ENCODE measurements around the gene KAZALD1.

DNA sequence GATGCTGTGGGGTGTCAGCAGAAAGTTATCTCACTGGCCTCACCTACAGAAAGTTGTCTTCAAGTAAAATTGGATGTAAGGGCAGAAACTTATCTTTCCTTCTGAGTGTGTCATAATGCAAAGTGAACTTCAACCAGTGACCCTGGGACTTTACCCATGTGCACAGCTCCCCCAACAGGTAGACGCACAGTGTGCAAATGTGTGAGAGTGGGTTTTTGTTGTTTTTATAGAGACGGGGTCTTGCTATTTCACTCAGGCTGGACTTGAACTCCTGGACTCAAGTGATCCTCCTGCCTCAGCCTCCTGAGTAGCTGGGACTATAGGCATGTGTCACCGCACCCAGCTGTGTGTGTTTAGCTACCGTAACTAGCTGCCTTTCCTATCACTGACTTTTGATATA, 6.4 kb upstream of the KAZALD1 start:
- TF ChIP-seq RFX5 (IDR thresholded peaks at IDR 0.05) = no peak
- no peak for TF ChIP-seq EHMT2 (IDR thresholded peaks at IDR 0.05; ENCODE audit: low read depth)
- TF ChIP-seq CTCF (IDR thresholded peaks at IDR 0.05) = no peak; the same call in 2 of the 3 replicates
- TF ChIP-seq, protein P1, sequence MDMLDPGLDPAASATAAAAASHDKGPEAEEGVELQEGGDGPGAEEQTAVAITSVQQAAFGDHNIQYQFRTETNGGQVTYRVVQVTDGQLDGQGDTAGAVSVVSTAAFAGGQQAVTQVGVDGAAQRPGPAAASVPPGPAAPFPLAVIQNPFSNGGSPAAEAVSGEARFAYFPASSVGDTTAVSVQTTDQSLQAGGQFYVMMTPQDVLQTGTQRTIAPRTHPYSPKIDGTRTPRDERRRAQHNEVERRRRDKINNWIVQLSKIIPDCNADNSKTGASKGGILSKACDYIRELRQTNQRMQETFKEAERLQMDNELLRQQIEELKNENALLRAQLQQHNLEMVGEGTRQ (IDR thresholded peaks at IDR 0.05) = no peak
- no peak for TF ChIP-seq ZFP36 (IDR thresholded peaks at IDR 0.05; ENCODE audit: borderline replicate concordance, partially characterized antibody)
- TF ChIP-seq FOSL2 (IDR thresholded peaks at IDR 0.05) = no peak
- no peak for TF ChIP-seq FOSL2 (CRISPR knock-in tag; IDR thresholded peaks at IDR 0.05)
- no peak for TF ChIP-seq EP300 (IDR thresholded peaks at IDR 0.05)
- TF ChIP-seq POLR2A (IDR thresholded peaks at IDR 0.05; ENCODE audit: low read length) = no peak
- TF ChIP-seq CHD4 (IDR thresholded peaks at IDR 0.05; ENCODE audit: borderline replicate concordance) = no peak
- no peak for TF ChIP-seq CEBPB (IDR thresholded peaks at IDR 0.05)
- no peak for TF ChIP-seq BHLHE40 (IDR thresholded peaks at IDR 0.05; ENCODE audit: low read depth, low read length)
- TF ChIP-seq MYC (IDR thresholded peaks at IDR 0.05; ENCODE audit: borderline replicate concordance, low read length) = no peak
